ENCODE results near the gene C2orf72.

DNA sequence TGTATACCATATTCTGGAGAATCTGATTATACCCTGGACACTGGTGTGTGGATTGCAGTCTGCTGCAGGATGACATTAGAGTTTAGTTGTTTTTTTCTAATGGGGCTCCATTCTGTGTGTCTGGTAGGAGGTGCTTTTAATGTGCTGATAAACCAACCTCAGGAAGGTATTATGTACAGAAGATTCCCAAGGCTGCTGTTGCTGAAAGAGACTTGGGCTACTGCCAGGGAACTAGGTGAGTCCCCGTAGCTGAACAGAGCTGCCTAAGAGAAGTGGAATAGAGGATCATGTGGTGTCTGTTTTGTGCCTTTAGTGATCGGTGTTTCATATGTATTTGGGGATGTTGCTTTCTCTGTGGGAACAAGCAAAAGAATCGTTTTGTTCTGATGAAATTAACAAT is 24.9 kb upstream of the C2orf72 start:
- no peak for TF ChIP-seq CTCF (IDR thresholded peaks at IDR 0.05)
- no peak for TF ChIP-seq POLR2A (IDR thresholded peaks at IDR 0.05)

Measured in heart left ventricle (tissue), 13 donors.